HG02759 (cell line): ENCODE results near the gene YIPF7.

ENCODE experiments used
- ATAC-seq: cut with Tn5 transposase; IDR thresholded peaks from one replicate; pipeline ENCODE4 v1.9.1; 2021; ENCODE audit warnings: mild to moderate bottlenecking, moderate library complexity; ENCODE audit not compliant: unreplicated experiment

Gene YIPF7

GRCh38 chr4:44629280-44629866 is 22.1 kb downstream of the YIPF7 start:
- ATAC-seq = peak; percentile 95

GRCh38 chr4:44623676-44624075 is 27.7 kb downstream of the YIPF7 start:
- ATAC-seq = no peak

- no peak for ATAC-seq
Observed at GRCh38 chr4:44616621-44617020, 34.8 kb downstream of the YIPF7 start.

- ATAC-seq = peak; percentile 50
Observed at GRCh38 chr4:44583393-44583792, 68.0 kb downstream of the YIPF7 start.

GRCh38 chr4:44580231-44580630 is 71.2 kb downstream of the YIPF7 start:
- ATAC-seq = no peak

GRCh38 chr4:44578954-44579353 is 72.5 kb downstream of the YIPF7 start:
- no peak for ATAC-seq
